22Rv1 (cell line): ENCODE measurements around the gene GAPDHS.

ENCODE experiments used
- CTCF ChIP-seq: fragments of 450-650 bp; IDR thresholded peaks from 2 replicates; pipeline ENCODE4 v1.5.1; 2017; ENCODE audit warnings: mild to moderate bottlenecking
- ZFX ChIP-seq: fragments of 450-650 bp; IDR thresholded peaks from 2 replicates; pipeline ENCODE4 v1.6.1; 2017; ENCODE audit warnings: antibody characterized with exemption, borderline replicate concordance

DNA sequence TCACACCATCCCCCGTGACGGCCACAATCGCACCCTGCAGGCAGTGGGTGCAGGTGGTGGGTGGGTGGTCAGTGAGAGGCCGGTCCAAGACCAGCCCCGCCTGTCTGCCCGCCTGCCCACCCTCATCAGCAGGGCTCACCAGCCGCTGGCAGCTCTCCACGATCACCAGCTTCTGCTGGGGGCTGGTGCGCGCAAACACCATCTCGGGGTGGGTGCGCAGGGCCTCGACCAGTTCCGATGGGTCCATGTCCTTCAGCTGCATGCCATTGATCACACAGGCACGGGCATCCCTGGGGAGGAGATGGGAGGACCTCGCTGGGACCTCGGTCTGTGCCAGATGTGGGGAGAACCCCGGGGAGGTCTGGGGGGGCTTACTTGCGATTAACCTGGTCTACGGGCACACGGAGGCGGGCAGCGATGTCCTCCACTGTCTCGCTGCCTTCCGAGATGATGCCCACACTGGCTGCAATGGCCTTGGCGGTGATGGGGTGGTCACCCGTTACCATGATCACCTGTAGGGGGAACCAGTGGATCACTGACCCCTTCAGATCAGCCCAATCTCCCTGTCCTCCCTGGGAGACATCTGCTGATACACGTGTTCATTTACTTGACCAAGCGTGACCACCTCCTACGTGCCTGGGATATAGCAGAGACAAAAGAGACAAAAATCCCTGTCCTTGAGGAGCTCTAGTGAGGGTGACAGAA is 22.2 kb downstream of the GAPDHS start:
- TF ChIP-seq CTCF (peak; percentile 32), ZFX (no peak)
